Skeletal muscle satellite cell (primary cell): ENCODE data around the gene CCDC187.

ENCODE experiments used
- H3K27me3 ChIP-seq: 2 replicates; pipeline ENCODE4 v1.7.0; 2013; ENCODE audit warnings: low read length; ENCODE audit not compliant: control insufficient read depth, insufficient read depth
- H3K36me3 ChIP-seq: 2 replicates; pipeline ENCODE4 v1.7.0; 2013; ENCODE audit warnings: mild to moderate bottlenecking, control low read depth, low read length; ENCODE audit not compliant: insufficient read depth
- H3K4me1 ChIP-seq: 2 replicates; pipeline ENCODE4 v1.7.0; 2013; ENCODE audit warnings: low read length; ENCODE audit not compliant: control insufficient read depth, insufficient read depth
- H3K4me2 ChIP-seq: 2 replicates; pipeline ENCODE4 v1.7.0; 2013; ENCODE audit warnings: mild to moderate bottlenecking, low read length
- H3K4me3 ChIP-seq: 2 replicates; pipeline ENCODE4 v1.7.0; 2013; ENCODE audit warnings: low read length
- H3K9ac ChIP-seq: 2 replicates; pipeline ENCODE4 v1.7.0; 2013; ENCODE audit warnings: mild to moderate bottlenecking, low read depth, low read length, moderate library complexity
- H3K9me3 ChIP-seq: replicated peaks from 2 replicates; pipeline ENCODE4 v1.7.0; 2013; ENCODE audit warnings: mild to moderate bottlenecking, control low read depth, low read length

Gene CCDC187

DNA sequence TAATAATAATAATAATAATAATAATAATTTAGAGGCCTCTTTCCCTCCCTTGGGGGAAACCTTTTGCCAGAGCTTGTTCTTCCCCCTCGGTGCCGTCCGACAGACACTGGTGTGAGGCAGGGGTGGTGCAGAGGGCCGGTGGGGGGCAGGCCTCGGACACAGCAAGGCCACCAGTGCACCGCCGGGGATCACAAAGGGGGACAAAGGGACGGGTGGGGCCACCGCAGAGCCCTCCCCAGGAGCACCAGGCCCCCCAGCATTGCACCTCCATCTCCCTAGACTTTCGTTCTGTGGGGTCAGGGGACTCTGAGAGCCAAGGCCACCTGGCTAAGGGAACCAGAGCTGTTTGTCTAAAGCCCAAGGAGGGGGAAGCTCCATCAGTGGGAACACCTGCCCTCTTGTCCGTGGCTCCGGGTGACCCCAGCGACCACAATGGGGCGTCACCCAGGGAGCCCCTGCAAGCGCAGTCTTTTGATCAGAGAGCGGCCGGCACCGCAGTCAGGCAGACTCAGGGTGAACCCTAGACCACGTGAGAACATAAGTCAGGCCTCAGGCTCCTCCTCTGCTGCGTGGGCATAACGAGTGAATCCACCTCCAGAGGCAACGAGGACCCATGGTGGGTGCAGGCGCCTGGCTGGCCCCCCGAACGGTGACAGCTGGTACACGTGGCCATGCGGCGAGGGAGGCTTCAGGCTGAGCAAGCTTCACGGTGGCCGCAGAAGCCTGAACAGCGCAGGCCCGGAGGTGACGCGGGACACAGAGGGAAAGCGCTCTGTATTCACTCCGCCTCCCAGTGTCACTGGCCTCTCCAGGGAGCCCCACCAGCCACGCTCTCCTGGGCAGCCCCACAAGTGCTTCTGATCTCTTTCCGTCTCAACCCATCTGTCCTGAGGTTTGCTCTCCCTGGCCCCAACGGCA lies 46.3 kb downstream of the CCDC187 start:
- Histone ChIP-seq H3K4me3 (no peak overlapping the region), H3K36me3 (no peaks in the 10 kb centered on the region), H3K4me1 (peaks cover 21% of the 10 kb centered on the region), H3K9me3 (no peaks in the 10 kb centered on the region), H3K27me3 (peaks cover 18% of the 10 kb centered on the region), H3K9ac (no peak overlapping the region), H3K4me2 (no peak overlapping the region)

DNA sequence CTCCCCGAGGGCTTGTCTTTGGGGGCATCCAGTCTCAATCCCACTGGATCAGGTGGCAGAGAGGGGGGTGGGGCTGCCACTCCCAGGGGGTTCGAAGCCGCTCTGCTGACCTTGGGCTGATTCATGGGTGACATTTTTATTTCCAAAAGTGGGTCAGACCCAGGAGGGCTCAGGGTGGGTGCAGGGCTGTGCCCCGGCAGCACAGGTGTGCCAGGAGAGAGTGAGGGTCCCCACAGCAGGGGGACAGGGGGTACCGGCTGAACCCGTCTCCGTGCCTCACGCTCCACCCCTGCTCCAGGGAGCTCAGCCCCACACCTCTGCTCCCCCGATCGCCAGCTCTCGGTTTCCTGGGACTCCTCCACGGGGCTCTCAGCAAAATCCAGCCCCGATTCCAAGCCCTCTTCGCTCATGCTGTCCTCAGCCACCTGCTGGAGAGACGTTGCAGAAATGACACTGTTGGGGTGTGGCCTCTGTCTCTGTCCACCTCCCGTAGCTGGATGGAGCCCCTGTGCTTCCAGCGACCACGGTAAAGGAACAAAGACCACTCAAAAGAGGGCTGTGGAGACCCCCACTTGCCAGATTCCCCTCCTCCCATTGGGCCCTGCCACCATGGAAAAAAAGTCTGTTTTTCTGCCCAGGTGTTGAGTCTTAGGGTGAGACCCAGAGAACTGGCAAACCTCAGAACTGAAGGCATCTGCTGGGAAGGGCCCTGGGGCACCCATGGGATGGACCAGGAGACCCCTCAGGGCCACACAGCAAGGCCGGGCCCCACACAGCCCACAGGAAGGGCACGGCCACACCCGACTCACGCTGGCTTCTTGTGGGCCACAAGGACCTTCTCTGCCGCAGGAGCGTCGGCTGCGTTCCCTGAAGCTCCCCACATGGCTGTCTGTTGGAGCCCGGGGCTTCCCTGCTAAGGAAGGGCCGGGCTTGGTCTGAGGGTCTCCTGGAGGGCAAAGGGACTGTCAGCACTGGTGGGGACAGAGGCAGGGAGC lies 47.7 kb downstream of the CCDC187 start:
- Histone ChIP-seq H3K36me3 (no peaks in the 10 kb centered on the region), H3K27me3 (peaks cover 14% of the 10 kb centered on the region), H3K9me3 (no peaks in the 10 kb centered on the region), H3K9ac (no peak overlapping the region), H3K4me2 (no peak overlapping the region), H3K4me1 (peaks cover 21% of the 10 kb centered on the region), H3K4me3 (no peak overlapping the region)

GRCh38 chr9:136255166-136255538 lies 48.7 kb downstream of the CCDC187 start:
- Histone ChIP-seq H3K4me3 (no peak overlapping the region), H3K9ac (peak overlapping the region; percentile 6), H3K27me3 (peaks cover 17% of the 10 kb centered on the region), H3K36me3 (no peaks in the 10 kb centered on the region), H3K4me1 (peaks cover 21% of the 10 kb centered on the region), H3K9me3 (no peaks in the 10 kb centered on the region), H3K4me2 (peak overlapping the region; percentile 63)

DNA sequence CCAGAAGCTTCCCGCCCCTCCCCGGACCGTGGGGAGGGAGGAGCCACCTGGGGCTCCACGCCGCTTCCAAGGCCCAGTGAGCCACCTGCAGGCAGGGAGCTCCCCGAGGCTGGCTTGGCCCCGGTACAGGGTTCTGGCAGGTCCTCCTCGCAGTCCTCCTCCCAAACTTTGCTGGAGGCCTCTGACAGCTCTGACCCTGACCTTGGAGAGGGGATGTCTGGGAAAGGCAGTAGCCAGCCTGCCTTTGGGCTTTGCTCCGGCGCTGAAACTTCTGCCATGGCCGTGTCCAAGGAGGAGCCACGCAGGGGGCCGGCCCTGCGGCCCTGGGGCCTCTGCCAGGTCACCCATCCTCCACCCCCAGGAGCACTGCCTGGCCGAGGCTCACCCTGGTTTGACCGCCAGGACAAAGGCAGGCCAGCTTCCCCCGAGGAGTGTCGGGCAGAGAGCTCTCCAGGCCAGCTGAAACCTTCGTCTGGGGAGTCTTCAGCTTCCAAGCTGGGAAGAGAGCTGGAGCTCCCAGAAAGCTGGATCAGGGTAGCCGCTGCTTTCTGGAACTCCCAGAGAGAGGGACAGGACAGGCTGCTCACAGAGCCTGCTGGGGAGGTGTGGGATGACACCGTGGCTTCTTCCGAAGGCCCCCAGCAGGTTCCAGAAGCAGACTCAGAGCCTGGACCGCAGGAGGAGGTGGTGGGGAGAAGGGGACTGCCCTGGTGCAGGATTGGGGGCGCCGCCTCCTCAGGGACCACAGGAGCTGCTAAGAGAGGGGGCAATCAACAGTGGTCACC lies 49.3 kb downstream of the CCDC187 start:
- Histone ChIP-seq H3K9me3 (no peaks in the 10 kb centered on the region), H3K36me3 (no peaks in the 10 kb centered on the region), H3K27me3 (peaks cover 23% of the 10 kb centered on the region), H3K4me1 (peaks cover 21% of the 10 kb centered on the region), H3K9ac (peak overlapping the region; percentile 6), H3K4me3 (no peak overlapping the region), H3K4me2 (peak overlapping the region; percentile 63)

DNA sequence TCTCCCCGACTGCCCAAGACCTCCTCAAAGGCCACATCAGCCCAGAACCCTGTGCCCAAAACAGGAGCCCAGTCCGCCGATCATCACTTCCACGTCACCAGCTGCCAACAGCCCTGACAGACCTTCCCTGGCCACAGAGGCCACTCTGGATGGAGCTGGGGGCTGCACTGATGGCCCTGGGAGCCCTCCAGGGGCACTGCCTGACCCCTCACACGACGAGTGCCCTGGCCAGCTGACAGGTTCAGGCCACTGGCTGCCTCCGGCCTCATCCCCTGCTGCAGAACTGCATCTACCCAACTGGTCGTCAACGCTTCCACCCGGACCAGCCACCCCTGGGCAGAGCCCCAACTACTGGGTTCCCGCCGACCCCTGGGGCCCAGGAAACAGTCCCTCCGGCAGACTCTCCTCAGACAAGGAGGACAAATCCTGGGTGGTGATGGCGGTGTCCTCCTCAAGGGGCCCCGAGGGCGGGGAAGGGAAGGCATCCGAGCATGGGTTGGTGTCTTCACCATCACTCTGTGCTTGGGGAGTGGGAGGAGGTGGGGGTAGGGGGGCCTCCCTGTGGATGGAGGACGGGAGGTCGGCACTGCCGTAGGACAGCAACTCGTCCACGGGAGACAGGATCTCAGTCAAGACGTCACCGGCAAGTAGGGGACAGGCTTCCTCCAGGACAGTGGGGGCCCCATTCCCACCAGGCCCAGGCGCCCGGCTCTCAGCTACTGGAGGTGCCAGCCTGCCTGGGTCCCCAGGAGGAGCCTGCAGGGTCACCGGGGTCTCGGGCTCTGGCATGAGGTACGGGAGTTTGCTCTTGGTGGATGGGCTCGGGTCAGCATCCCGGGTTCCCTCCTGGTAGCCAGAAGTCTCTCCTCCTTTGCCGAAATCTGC lies 50.4 kb downstream of the CCDC187 start:
- H3K9me3 ChIP-seq, result no peaks in the 10 kb centered on the region
- H3K4me2 ChIP-seq, result no peak overlapping the region
- H3K27me3 ChIP-seq, result peaks cover 27% of the 10 kb centered on the region
- no peak overlapping the region for H3K9ac ChIP-seq
- peaks cover 21% of the 10 kb centered on the region for H3K4me1 ChIP-seq
- no peak overlapping the region for H3K4me3 ChIP-seq
- no peaks in the 10 kb centered on the region for H3K36me3 ChIP-seq

GRCh38 chr9:136252846-136253245 lies 51.0 kb downstream of the CCDC187 start:
- H3K27me3 ChIP-seq, result peaks cover 28% of the 10 kb centered on the region
- no peak overlapping the region for H3K9ac ChIP-seq
- no peaks in the 10 kb centered on the region for H3K36me3 ChIP-seq
- H3K9me3 ChIP-seq, result no peaks in the 10 kb centered on the region
- H3K4me1 ChIP-seq, result peaks cover 21% of the 10 kb centered on the region
- H3K4me2 ChIP-seq, result no peak overlapping the region
- H3K4me3 ChIP-seq, result no peak overlapping the region

DNA sequence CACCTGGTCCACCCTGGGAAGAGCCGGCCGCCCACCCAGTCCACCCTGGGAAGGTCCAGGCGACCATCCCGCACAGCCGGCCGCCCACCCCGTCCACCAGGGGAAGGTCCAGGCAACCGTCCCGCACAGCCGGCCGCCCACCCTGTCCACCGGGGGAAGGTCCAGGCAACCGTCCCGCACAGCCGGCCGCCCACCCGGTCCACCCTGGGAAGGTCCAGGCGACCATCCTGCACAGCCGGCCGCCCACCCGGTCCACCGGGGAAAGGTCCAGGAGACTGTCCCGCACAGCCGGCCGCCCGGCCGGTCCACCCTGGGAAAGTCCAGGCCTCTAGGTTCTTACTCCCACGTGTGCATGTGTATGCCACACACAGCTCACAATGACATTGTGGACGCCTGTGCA lies 51.6 kb downstream of the CCDC187 start:
- Histone ChIP-seq H3K4me2 (no peak overlapping the region), H3K9me3 (no peaks in the 10 kb centered on the region), H3K27me3 (peaks cover 32% of the 10 kb centered on the region), H3K9ac (no peak overlapping the region), H3K4me3 (no peak overlapping the region), H3K36me3 (no peaks in the 10 kb centered on the region), H3K4me1 (peaks cover 21% of the 10 kb centered on the region)

DNA sequence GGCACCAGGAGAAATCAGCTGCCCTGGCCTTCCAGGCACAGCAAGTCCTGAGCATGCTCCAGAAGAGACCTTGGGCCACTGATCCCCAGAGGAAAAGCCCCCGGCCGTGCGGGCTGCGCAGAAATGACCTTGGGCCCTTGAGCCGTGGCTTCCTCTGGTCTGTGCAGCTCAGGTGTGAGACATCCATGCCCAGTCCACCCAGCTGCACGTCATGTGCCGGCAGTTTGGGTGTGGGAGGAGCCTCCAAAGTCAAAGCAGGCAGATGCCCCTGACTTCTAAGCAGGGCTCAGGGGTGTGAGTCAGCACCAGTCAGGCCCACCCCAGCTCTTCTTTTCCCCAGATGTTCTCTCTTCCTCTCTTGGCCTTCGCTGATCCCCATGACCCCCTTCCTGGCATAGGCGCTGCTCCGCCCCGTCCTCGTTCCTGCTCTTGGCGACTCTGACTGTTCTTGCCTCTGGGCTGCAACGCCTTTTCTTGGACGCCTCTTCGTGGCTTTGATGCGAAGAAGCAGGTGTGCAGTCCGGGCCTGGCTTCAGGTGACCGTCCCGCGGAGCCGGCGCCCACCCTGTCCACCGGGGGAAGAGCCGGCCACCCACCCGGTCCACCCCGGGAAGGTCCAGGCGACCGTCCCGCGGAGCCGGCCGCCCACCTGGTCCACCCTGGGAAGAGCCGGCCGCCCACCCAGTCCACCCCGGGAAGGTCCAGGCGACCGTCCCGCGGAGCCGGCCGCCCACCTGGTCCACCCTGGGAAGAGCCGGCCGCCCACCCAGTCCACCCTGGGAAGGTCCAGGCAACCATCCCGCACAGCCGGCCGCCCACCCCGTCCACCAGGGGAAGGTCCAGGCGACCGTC lies 52.4 kb downstream of the CCDC187 start:
- H3K9me3 ChIP-seq, result no peaks in the 10 kb centered on the region
- H3K4me3 ChIP-seq, result no peak overlapping the region
- no peak overlapping the region for H3K9ac ChIP-seq
- H3K4me1 ChIP-seq, result peaks cover 21% of the 10 kb centered on the region
- H3K36me3 ChIP-seq, result no peaks in the 10 kb centered on the region
- H3K4me2 ChIP-seq, result no peak overlapping the region
- H3K27me3 ChIP-seq, result peaks cover 32% of the 10 kb centered on the region

DNA sequence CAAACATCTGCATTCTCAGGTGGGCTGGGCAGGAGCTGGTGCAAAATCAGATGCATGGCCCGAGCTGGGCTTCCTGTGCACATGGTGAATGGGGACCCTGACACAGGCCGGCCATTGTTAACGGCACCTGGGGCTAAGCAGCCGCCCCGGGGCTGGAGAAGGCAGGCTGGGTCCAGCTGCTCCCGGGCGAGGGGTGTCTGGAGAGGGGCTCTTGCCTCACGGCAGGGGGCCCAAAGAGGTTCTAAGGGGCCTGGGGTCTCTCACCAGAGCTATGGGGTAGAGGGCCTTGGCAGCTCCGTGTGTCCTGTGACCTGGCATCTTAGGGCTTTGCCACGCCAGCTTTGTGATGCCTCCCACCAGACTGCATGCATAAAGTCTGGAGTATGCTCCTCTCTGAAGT lies 53.2 kb downstream of the CCDC187 start:
- Histone ChIP-seq H3K4me2 (no peak overlapping the region), H3K9ac (no peak overlapping the region), H3K4me1 (peaks cover 15% of the 10 kb centered on the region), H3K36me3 (no peaks in the 10 kb centered on the region), H3K9me3 (no peaks in the 10 kb centered on the region), H3K4me3 (no peak overlapping the region), H3K27me3 (peaks cover 32% of the 10 kb centered on the region)
